ENCODE measurements around the gene B4GALT2.

Gene B4GALT2

GRCh38 chr1:44021156-44021555 lies 42.1 kb downstream of the B4GALT2 start:
- no peak for TF ChIP-seq CTCF (IDR thresholded peaks at IDR 0.05; ENCODE audit: extremely low read depth, missing control alignments)
- DNase-seq (ENCODE audit: low spot score) = no peak

GRCh38 chr1:44021581-44022321 lies 42.7 kb downstream of the B4GALT2 start:
- no peak for DNase-seq (ENCODE audit: low spot score)

GRCh38 chr1:44024031-44024902 lies 45.3 kb downstream of the B4GALT2 start:
- no peak for TF ChIP-seq CTCF (IDR thresholded peaks at IDR 0.05; ENCODE audit: extremely low read depth, missing control alignments)
- no peak for DNase-seq (ENCODE audit: low spot score)

More at GRCh38 chr1:44021581-44022321, 42.7 kb downstream of the B4GALT2 start:
- TF ChIP-seq CTCF (IDR thresholded peaks at IDR 0.05; ENCODE audit: extremely low read depth, missing control alignments) = no peak

- DNase-seq (ENCODE audit: low spot score) = no peak
- no peak for TF ChIP-seq CTCF (IDR thresholded peaks at IDR 0.05; ENCODE audit: extremely low read depth, missing control alignments)
Observed at GRCh38 chr1:44024903-44025525, 46.0 kb downstream of the B4GALT2 start.

- no peak for DNase-seq (ENCODE audit: low spot score)
- no peak for TF ChIP-seq CTCF (IDR thresholded peaks at IDR 0.05; ENCODE audit: extremely low read depth, missing control alignments)
Observed at GRCh38 chr1:44025816-44026215, 46.8 kb downstream of the B4GALT2 start.

GRCh38 chr1:44027320-44027719 lies 48.3 kb downstream of the B4GALT2 start:
- DNase-seq (ENCODE audit: low spot score) = no peak
- no peak for TF ChIP-seq CTCF (IDR thresholded peaks at IDR 0.05; ENCODE audit: extremely low read depth, missing control alignments)

Data from GM20000 (cell line).